OCI-LY7 (cell line): ENCODE results near the gene LEMD1. TPM values are rescaled to one million over a fixed set of nuclear protein-coding genes. Genes with fewer than 3 reads are reported as not detected.

Experiments used
- BruUV-seq: library from RNA; stranded (reverse); fragments of 400-500 nt; replicated peaks from 2 replicates; lab custom pipeline; 2021; lab: Mats Ljungman, UMichigan
- CTCF ChIA-PET: fragments of 300-600 bp; sonication (Branson Sonifier 250); formaldehyde crosslinking; loops from one replicate; lab custom pipeline; 2022; ENCODE audit warnings: antibody characterized with exemption; ENCODE audit not compliant: unreplicated experiment; lab: Charles Lee
- POLR2A ChIA-PET: fragments of 300-600 bp; sonication (Branson Sonifier 250); formaldehyde crosslinking; loops from one replicate; lab custom pipeline; 2022; ENCODE audit warnings: antibody characterized with exemption; lab: Charles Lee
- DNase-seq: peaks from one replicate; pipeline ENCODE4 v3.0.0-alpha.2; 2015; ENCODE audit warnings: low spot score
- H2AFZ ChIP-seq: fragments of 200-600 bp; sonication (generic), shearing (Covaris generic); 2 replicates; pipeline ENCODE4 v1.6.1; 2014; ENCODE audit warnings: mild to moderate bottlenecking, antibody characterized with exemption, low read length, moderate library complexity
- H3K27ac ChIP-seq: fragments of 200-600 bp; sonication (generic); 2 replicates; pipeline ENCODE4 v1.5.1; 2014; ENCODE audit warnings: mixed run types, low read depth, mild to moderate bottlenecking, moderate library complexity, low read length, inconsistent platforms; ENCODE audit not compliant: poor library complexity, severe bottlenecking
- H3K36me3 ChIP-seq: fragments of 200-600 bp; sonication (generic); 2 replicates; pipeline ENCODE4 v1.6.1; 2014; ENCODE audit warnings: mild to moderate bottlenecking, antibody characterized with exemption, low read length, moderate library complexity, mixed read lengths; ENCODE audit not compliant: insufficient read depth
- H3K4me1 ChIP-seq: fragments of 200-600 bp; sonication (generic); 2 replicates; pipeline ENCODE4 v1.5.1; 2014; ENCODE audit warnings: mild to moderate bottlenecking, low read length; ENCODE audit not compliant: insufficient read depth, poor library complexity, severe bottlenecking
- H3K4me2 ChIP-seq: fragments of 200-600 bp; sonication (generic); 2 replicates; pipeline ENCODE4 v1.6.1; 2014; ENCODE audit warnings: mild to moderate bottlenecking, low read length
- H3K4me3 ChIP-seq: fragments of 200-600 bp; sonication (generic); 2 replicates; pipeline ENCODE4 v1.5.1; 2014; ENCODE audit warnings: mild to moderate bottlenecking, low read depth, low read length; ENCODE audit not compliant: poor library complexity, severe bottlenecking
- H3K79me2 ChIP-seq: fragments of 200-600 bp; sonication (generic); 2 replicates; pipeline ENCODE4 v1.6.1; 2016; ENCODE audit warnings: low read depth, mild to moderate bottlenecking, low read length, moderate library complexity, mixed read lengths; ENCODE audit not compliant: insufficient read depth
- H3K9me2 ChIP-seq: fragments of 200-600 bp; sonication (generic); 2 replicates; pipeline ENCODE4 v1.6.1; 2016; ENCODE audit warnings: mild to moderate bottlenecking, low read length, mixed read lengths; ENCODE audit not compliant: insufficient read depth
- H3K9me3 ChIP-seq: fragments of 200-600 bp; sonication (generic); 2 replicates; pipeline ENCODE4 v1.6.1; 2014; ENCODE audit warnings: mild to moderate bottlenecking, mixed run types, low read length, mixed read lengths
- H4K20me1 ChIP-seq: fragments of 200-600 bp; sonication (generic); 2 replicates; pipeline ENCODE4 v1.6.1; 2014; ENCODE audit warnings: mild to moderate bottlenecking, antibody characterized with exemption, low read length, moderate library complexity, mixed read lengths; ENCODE audit not compliant: insufficient read depth
- CTCF ChIP-seq: fragments of 200-600 bp; sonication (generic); conservative IDR thresholded peaks from 2 replicates; pipeline ENCODE4 v1.5.1; 2014; ENCODE audit warnings: mild to moderate bottlenecking, antibody characterized with exemption, low read length, moderate library complexity, mixed read lengths
- EZH2phosphoT487 ChIP-seq: fragments of 200-600 bp; sonication (generic); IDR thresholded peaks from 2 replicates; pipeline ENCODE4 v1.6.1; 2018; ENCODE audit warnings: low read depth, borderline replicate concordance, mild to moderate bottlenecking, mixed run types, antibody characterized with exemption, low read length, moderate library complexity, mixed read lengths
- intact Hi-C: fragments of 100-400 bp; cut with micrococcal nuclease; formaldehyde crosslinking; loops from one replicate; pipeline ENCODE4 v1.10.0; 2022; ENCODE audit not compliant: unreplicated experiment
- total RNA-seq, 2 experiments: library from RNA; depleted of rRNA in 1 of 2; stranded (reverse); fragments of >200 nt in 1 of 2; shearing (Covaris generic) in 1 of 2; gene quantifications; 2 replicates each; pipeline ENCODE4 v1.2.3, GENCODE V29; 2014 to 2022

Gene LEMD1
- total RNA-seq, 2 experiments from 2014 or later: 0.44 to 0.63 TPM

- intact Hi-C loops: loop anchor here (1.0 to 5.0 kb wide), 3 partner anchors 78 to 170 kb away; no protein-coding TSS in a partner anchor
- ChIA-PET POLR2A (interaction anchor here (0.6 to 0.9 kb wide), 2 partner anchors 9 to 131 kb away, joined by 3 to 4 read pairs; no protein-coding TSS in a partner anchor), CTCF (interaction anchor here (0.9 to 1.7 kb wide), 4 partner anchors 72 to 133 kb away, joined by 3 to 7 read pairs (median 6); no protein-coding TSS in a partner anchor)
- DNase-seq: peak; percentile 78
- Histone ChIP-seq H2AFZ (no peak overlapping the region), H3K4me1 (peaks cover 9% of the 10 kb centered on the region), H4K20me1 (no peaks in the 10 kb centered on the region), H3K4me2 (no peak overlapping the region), H3K4me3 (no peak overlapping the region), H3K9me3 (no peaks in the 10 kb centered on the region), H3K9me2 (no peaks in the 10 kb centered on the region), H3K36me3 (no peaks in the 10 kb centered on the region), H3K79me2 (no peaks in the 10 kb centered on the region), H3K27ac (no peak overlapping the region)
- TF ChIP-seq CTCF (peak; percentile 96), EZH2phosphoT487 (no peak)
- BruUV-seq: no TSS peak
Measured at GRCh38 chr1:205354259-205355074, 67.4 kb downstream of the LEMD1 start.

- H3K4me3 ChIP-seq: no peak overlapping the region
- H4K20me1 ChIP-seq: no peaks in the 10 kb centered on the region
- H3K9me3 ChIP-seq: no peaks in the 10 kb centered on the region
- intact Hi-C loops: loop anchor here (1.0 to 5.0 kb wide), 3 partner anchors 79 to 171 kb away; no protein-coding TSS in a partner anchor
- no peaks in the 10 kb centered on the region for H3K36me3 ChIP-seq
- H3K4me1 ChIP-seq: peaks cover 17% of the 10 kb centered on the region
- TF ChIP-seq CTCF (no peak), EZH2phosphoT487 (no peak)
- H3K4me2 ChIP-seq: no peak overlapping the region
- ChIA-PET CTCF (interaction anchor here (0.6 to 1.7 kb wide), 4 partner anchors 73 to 132 kb away, joined by 3 to 7 read pairs (median 4); no protein-coding TSS in a partner anchor), POLR2A (no interaction called here)
- no peak for DNase-seq
- no peak overlapping the region for H2AFZ ChIP-seq
- no peaks in the 10 kb centered on the region for H3K9me2 ChIP-seq
- H3K27ac ChIP-seq: no peak overlapping the region
- H3K79me2 ChIP-seq: no peaks in the 10 kb centered on the region
- BruUV-seq: no TSS peak
Measured at GRCh38 chr1:205353612-205354011, 68.2 kb downstream of the LEMD1 start.
